ENCODE results near the gene C17orf50. TPM values are rescaled to one million over a fixed set of nuclear protein-coding genes. Genes with fewer than 3 reads are reported as not detected.

Gene C17orf50
- total and polyA plus RNA-seq, 2 of the 13 experiments (the other 11 are each of a cell fraction or from before 2014, with no cell fraction given) = not detected

DNA sequence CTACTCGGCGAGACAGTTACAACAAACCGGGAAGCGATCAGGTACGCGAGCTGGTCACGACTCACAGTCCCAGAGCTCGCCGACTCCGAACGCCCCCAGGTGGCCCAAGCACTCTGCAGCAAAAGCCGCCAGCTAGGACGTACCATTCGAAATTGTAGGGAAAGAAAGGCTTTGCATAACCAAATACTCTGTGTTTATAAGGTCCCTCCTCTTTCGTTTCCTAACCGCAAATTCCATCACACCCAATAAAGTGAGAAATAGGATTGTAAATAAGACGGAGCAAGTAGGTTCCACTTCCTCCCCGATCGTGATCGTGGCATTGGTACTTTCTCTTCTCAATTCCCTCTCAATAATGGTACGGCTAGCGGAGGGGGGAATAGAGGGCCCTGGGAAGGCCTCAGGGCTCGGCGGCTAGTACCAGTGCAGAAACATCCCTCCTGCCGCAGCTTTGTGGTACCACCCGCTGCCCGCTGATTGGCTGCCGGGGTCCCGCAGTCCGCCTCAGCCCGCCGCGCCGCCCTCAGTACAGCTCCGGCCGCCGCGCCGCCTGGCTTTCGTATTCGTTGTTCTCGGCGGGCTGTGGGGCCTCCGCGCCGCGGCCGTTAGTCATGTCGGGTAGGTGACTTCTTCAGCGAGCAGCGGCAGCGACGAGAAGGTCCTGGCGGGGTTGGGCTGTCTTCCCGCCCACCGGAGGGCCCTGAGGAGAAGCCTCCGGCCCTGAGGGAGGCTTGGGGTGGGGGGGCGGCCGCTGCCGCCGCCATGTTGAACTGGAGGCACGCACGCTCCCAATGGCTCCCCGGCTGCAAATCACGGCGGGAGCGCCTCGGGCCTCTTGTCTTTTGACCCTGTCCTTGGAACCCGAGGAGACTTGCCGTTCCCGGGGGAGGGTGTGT, 48.5 kb downstream of the C17orf50 start, which contains the start of gene TAF15 (continued):
- TF ChIP-seq KLF12 (CRISPR knock-in tag; IDR thresholded peaks at IDR 0.05; ENCODE audit: borderline replicate concordance) = no peak
- no peak for TF ChIP-seq SMAD1 (CRISPR knock-in tag; IDR thresholded peaks at IDR 0.05; ENCODE audit: borderline replicate concordance, low read depth)
- TF ChIP-seq DMTF1 (CRISPR knock-in tag; IDR thresholded peaks at IDR 0.05) = no peak
- TF ChIP-seq ZNF264 (CRISPR knock-in tag; IDR thresholded peaks at IDR 0.05) = no peak; the same call in 1 of the 2 replicates
- TF ChIP-seq SMARCE1 (IDR thresholded peaks at IDR 0.05; ENCODE audit: borderline replicate concordance) = no peak
- no peak for TF ChIP-seq GLMP (CRISPR knock-in tag; IDR thresholded peaks at IDR 0.05; ENCODE audit: borderline replicate concordance)
- no peak for TF ChIP-seq SIX1 (CRISPR knock-in tag; IDR thresholded peaks at IDR 0.05; ENCODE audit: borderline replicate concordance)
- no peak for TF ChIP-seq ZNF629 (CRISPR knock-in tag; conservative IDR thresholded peaks at IDR 0.05)
- TF ChIP-seq RBAK (CRISPR knock-in tag; IDR thresholded peaks at IDR 0.05) = no peak; the same call in 1 of the 2 replicates
- TF ChIP-seq ZFP36L2 (CRISPR knock-in tag; IDR thresholded peaks at IDR 0.05) = no peak
- TF ChIP-seq, protein P1, sequence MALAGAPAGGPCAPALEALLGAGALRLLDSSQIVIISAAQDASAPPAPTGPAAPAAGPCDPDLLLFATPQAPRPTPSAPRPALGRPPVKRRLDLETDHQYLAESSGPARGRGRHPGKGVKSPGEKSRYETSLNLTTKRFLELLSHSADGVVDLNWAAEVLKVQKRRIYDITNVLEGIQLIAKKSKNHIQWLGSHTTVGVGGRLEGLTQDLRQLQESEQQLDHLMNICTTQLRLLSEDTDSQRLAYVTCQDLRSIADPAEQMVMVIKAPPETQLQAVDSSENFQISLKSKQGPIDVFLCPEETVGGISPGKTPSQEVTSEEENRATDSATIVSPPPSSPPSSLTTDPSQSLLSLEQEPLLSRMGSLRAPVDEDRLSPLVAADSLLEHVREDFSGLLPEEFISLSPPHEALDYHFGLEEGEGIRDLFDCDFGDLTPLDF (CRISPR knock-in tag; IDR thresholded peaks at IDR 0.05) = 0 out of 2 replicates have a peak, but pooled peaks have one; percentile 59
- no peak for TF ChIP-seq PAF1 (CRISPR knock-in tag; IDR thresholded peaks at IDR 0.05)
- no peak for TF ChIP-seq ZBTB14 (CRISPR knock-in tag; IDR thresholded peaks at IDR 0.05)
- TF ChIP-seq CBX1 (IDR thresholded peaks at IDR 0.05; ENCODE audit: low read depth) = peak; percentile 2
- TF ChIP-seq ARNT (IDR thresholded peaks at IDR 0.05) = no peak
- TF ChIP-seq ZNF496 (CRISPR knock-in tag; IDR thresholded peaks at IDR 0.05; ENCODE audit: insufficient replicate concordance) = no peak
- TF ChIP-seq, protein P2, sequence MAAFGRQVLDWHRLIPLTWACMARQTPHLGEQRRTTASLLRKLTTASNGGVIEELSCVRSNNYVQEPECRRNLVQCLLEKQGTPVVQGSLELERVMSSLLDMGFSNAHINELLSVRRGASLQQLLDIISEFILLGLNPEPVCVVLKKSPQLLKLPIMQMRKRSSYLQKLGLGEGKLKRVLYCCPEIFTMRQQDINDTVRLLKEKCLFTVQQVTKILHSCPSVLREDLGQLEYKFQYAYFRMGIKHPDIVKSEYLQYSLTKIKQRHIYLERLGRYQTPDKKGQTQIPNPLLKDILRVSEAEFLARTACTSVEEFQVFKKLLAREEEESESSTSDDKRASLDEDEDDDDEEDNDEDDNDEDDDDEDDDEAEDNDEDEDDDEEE (CRISPR knock-in tag; IDR thresholded peaks at IDR 0.05) = no peak
- no peak for TF ChIP-seq PRDM15 (CRISPR knock-in tag; IDR thresholded peaks at IDR 0.05)
